Measurements from ENCODE around the gene PCDHB11.
A peak's percentile ranks its signal among the peaks of the same experiment; 100 is the strongest.
"Not testable (repeated sequence)": the region's sequence is repeated elsewhere in the genome, so short reads cannot be mapped to it uniquely, and the experiment has no call there.

Gene PCDHB11

GRCh38 chr5:141188682-141189081, 10.7 kb upstream of the PCDHB11 start:
- DNase-seq: not testable (repeated sequence)

- not testable (repeated sequence) for DNase-seq
Measured at GRCh38 chr5:141189131-141189530, 10.3 kb upstream of the PCDHB11 start.

GRCh38 chr5:141192110-141192725, 7.2 kb upstream of the PCDHB11 start, which contains the start of gene PCDHB10:
PCDHB10 (plus strand) TSS chr5:141192353; CDS start chr5:141192553, 200 bp downstream.
- DNase-seq: no peak

- not testable (repeated sequence) for DNase-seq
Measured at GRCh38 chr5:141194332-141194731, 5.1 kb upstream of the PCDHB11 start.

GRCh38 chr5:141196363-141196762, 3.1 kb upstream of the PCDHB11 start:
- no peak for DNase-seq

- not testable (repeated sequence) for DNase-seq
Measured at GRCh38 chr5:141201126-141201525, 1.7 kb downstream of the PCDHB11 start.

- not testable (repeated sequence) for DNase-seq
Measured at GRCh38 chr5:141201646-141202045, 2.2 kb downstream of the PCDHB11 start.

GRCh38 chr5:141208478-141208877, 9.1 kb downstream of the PCDHB11 start, which contains the start of gene PCDHB12:
PCDHB12 (plus strand) TSS chr5:141208719; CDS start chr5:141208908, 189 bp downstream.
- DNase-seq: no peak

GRCh38 chr5:141210281-141210680, 10.9 kb downstream of the PCDHB11 start:
- not testable (repeated sequence) for DNase-seq

- DNase-seq: not testable (repeated sequence)
Measured at GRCh38 chr5:141210849-141211248, 11.4 kb downstream of the PCDHB11 start.

GRCh38 chr5:141213656-141214339, 14.4 kb downstream of the PCDHB11 start, which contains the start of gene PCDHB13:
PCDHB13 (plus strand) TSS chr5:141213919; CDS start chr5:141214124, 205 bp downstream.
- DNase-seq: not testable (repeated sequence)

GRCh38 chr5:141214583-141214982, 15.2 kb downstream of the PCDHB11 start:
- DNase-seq: not testable (repeated sequence)

GRCh38 chr5:141215504-141215903, 16.1 kb downstream of the PCDHB11 start:
- DNase-seq: not testable (repeated sequence)

- DNase-seq: not testable (repeated sequence)
Measured at GRCh38 chr5:141216035-141216434, 16.6 kb downstream of the PCDHB11 start.

- DNase-seq: peak; percentile 58
Measured at GRCh38 chr5:141223112-141223783, 23.8 kb downstream of the PCDHB11 start, which contains the start of gene PCDHB14. PCDHB14 (plus strand) TSS chr5:141223343; CDS start chr5:141223506, 163 bp downstream.

- not testable (repeated sequence) for DNase-seq
Measured at GRCh38 chr5:141224844-141225243, 25.4 kb downstream of the PCDHB11 start.

- not testable (repeated sequence) for DNase-seq
Measured at GRCh38 chr5:141225421-141225820, 26.0 kb downstream of the PCDHB11 start.

GRCh38 chr5:141234109-141234667, 34.8 kb downstream of the PCDHB11 start:
- DNase-seq: no peak

GRCh38 chr5:141235922-141236321, 36.5 kb downstream of the PCDHB11 start:
- not testable (repeated sequence) for DNase-seq

GRCh38 chr5:141236516-141237313, 37.3 kb downstream of the PCDHB11 start:
- no peak for DNase-seq

- DNase-seq: no peak
Measured at GRCh38 chr5:141241496-141241895, 42.1 kb downstream of the PCDHB11 start.

- no peak for DNase-seq
Measured at GRCh38 chr5:141245250-141245717, 45.9 kb downstream of the PCDHB11 start, which contains the start of gene PCDHB15. PCDHB15 (plus strand) TSS chr5:141245395; CDS start chr5:141245579, 184 bp downstream.
